Testis (tissue), 3 donors: ENCODE measurements around the gene COPS7A. TPM values are rescaled to one million over a fixed set of nuclear protein-coding genes. Genes with fewer than 3 reads are reported as not detected.

Source experiments
- DNase-seq: peaks from one replicate; pipeline ENCODE4 v3.0.0-alpha.2; 2019
- H3K27ac ChIP-seq, 2 donors: fragments of 200-600 bp; sonication (generic); one replicate each; pipeline ENCODE4 v1.5.1; 2019
- H3K27me3 ChIP-seq: fragments of 200-600 bp; sonication (generic); one replicate; pipeline ENCODE4 v1.5.1; 2019
- H3K36me3 ChIP-seq: fragments of 200-600 bp; sonication (generic); one replicate; pipeline ENCODE4 v1.5.1; 2017; ENCODE audit warnings: low read depth; ENCODE audit errors: missing control alignments
- H3K4me1 ChIP-seq: fragments of 200-600 bp; sonication (generic); one replicate; pipeline ENCODE4 v1.5.1; 2019
- H3K4me3 ChIP-seq, 2 donors: fragments of 200-600 bp; sonication (generic); one replicate each; pipeline ENCODE4 v1.5.1; 2017 to 2019
- H3K9me3 ChIP-seq: fragments of 200-600 bp; sonication (generic); one replicate; pipeline ENCODE4 v1.5.1; 2017
- POLR2A ChIP-seq: fragments of 450-650 bp; IDR thresholded peaks from one replicate; pipeline ENCODE4 v1.6.1; 2017; ENCODE audit warnings: antibody characterized with exemption, mild to moderate bottlenecking, moderate library complexity
- WGBS, 2 donors: methylation state at CpG; one replicate each; pipeline ENCODE4 v1.1.5; 2018; 5-methylcytosine and 5-hydroxymethylcytosine counted together
- intact Hi-C: fragments of 100-400 bp; cut with DNase I; formaldehyde crosslinking; loops from one replicate; pipeline ENCODE4 v1.15.1; 2023; ENCODE audit warnings: low total_unique reads
- polyA plus RNA-seq: library from polyadenylated mRNA; stranded (reverse); fragments of 350-450 nt; fragmentation: Illumina TruSeq; extraction: RNeasy Lipid Tissue Mini Kit (QIAGEN cat#74804); gene quantifications from one replicate; pipeline ENCODE4 v1.2.3, GENCODE V29; 2014; ENCODE audit warnings: low read depth, low replicate concordance; ENCODE audit not compliant: insufficient read depth
- total RNA-seq, 2 donors: library from RNA; depleted of rRNA; stranded (reverse); fragments of >200 nt; gene quantifications; one replicate each; pipeline ENCODE4 v1.2.3, GENCODE V29; 2016
- TF ChIP-seq, protein P1 (sequence below), 3 experiments: fragments of 450-650 bp in 2 of 3; fragments of 200-600 bp in 1 of 3; sonication (generic) in 1 of 3; IDR thresholded peaks; one replicate each; pipeline ENCODE4 v1.5.1; 2016 to 2019; ENCODE audit warnings: antibody characterized with exemption in 3 of 3, mild to moderate bottlenecking in 2 of 3, moderate library complexity in 1 of 3

The COPS7A gene
- total and polyA plus RNA-seq, 3 donors from 2014 or later: 68.3 to 82.4 (median 69.4) TPM

DNA sequence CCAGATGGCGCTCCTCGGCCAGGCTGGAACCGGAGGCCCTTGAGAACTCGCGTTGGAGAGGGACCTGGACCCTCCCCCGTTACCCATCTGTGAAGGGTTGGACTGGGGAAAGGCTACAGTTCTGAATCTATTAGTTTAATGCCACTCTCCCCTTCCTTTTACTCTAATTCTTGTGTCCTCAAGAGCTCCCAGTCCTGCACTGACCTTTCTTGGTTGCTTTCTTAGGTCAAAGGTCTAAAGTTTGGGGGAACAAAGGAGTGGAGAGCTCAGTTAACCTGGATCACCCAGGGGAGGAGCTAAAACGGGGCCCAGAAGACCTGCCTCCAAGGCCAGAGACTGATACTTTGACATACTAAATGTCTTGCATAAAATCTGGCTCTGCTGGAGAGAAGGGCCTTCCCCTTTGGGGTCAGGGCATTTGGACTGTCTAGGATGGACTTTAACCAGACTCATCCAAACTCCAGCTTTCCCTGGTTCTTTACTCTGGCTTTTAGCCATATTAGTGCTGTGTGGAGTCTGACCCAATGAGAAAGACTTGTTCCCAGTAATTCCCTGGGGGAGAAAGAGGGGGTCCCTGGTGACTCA is 30.0 kb downstream of the COPS7A start:
- WGBS, 2 donors: 0% methylated on average over 7 of the region's 7 CpGs
- intact Hi-C loops: no loop called here
- no peaks in the 10 kb centered on the region for H3K9me3 ChIP-seq
- peak overlapping the region; percentile 91 to 98 for H3K4me3 ChIP-seq
- H3K4me1 ChIP-seq: peaks cover 13% of the 10 kb centered on the region
- TF ChIP-seq, protein P1, sequence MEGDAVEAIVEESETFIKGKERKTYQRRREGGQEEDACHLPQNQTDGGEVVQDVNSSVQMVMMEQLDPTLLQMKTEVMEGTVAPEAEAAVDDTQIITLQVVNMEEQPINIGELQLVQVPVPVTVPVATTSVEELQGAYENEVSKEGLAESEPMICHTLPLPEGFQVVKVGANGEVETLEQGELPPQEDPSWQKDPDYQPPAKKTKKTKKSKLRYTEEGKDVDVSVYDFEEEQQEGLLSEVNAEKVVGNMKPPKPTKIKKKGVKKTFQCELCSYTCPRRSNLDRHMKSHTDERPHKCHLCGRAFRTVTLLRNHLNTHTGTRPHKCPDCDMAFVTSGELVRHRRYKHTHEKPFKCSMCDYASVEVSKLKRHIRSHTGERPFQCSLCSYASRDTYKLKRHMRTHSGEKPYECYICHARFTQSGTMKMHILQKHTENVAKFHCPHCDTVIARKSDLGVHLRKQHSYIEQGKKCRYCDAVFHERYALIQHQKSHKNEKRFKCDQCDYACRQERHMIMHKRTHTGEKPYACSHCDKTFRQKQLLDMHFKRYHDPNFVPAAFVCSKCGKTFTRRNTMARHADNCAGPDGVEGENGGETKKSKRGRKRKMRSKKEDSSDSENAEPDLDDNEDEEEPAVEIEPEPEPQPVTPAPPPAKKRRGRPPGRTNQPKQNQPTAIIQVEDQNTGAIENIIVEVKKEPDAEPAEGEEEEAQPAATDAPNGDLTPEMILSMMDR (IDR thresholded peaks at IDR 0.05): peak; percentile 25 to 99 (median 95)
- TF ChIP-seq POLR2A: no peak
- H3K27ac ChIP-seq: peak overlapping the region; percentile 99
- no peaks in the 10 kb centered on the region for H3K27me3 ChIP-seq
- DNase-seq: peak; percentile 55
- H3K36me3 ChIP-seq: no peaks in the 10 kb centered on the region

DNA sequence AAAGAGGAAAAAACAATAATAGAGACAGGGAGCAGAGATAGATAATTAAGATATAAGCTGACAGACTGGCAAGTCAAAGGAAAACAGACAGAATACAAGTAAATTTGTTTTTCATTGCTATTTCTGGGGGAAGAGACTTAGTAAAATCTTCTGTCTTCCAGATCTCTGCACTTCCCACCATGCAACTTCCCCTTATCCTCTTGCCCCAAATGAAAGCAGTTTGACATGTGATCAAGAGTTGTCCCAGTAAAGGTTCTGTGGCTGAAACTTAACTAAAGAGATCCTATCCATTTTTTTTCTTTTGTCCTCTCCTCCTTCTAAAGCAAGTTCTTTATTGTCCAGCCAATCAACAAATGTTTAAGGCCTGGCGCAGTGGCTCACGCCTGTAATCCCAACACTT is 30.6 kb downstream of the COPS7A start:
- 84 to 90% methylated on average over 2 of the region's 2 CpGs for WGBS, 2 donors
- H3K4me1 ChIP-seq: peaks cover 13% of the 10 kb centered on the region
- H3K36me3 ChIP-seq: no peaks in the 10 kb centered on the region
- peak overlapping the region; percentile 99 for H3K27ac ChIP-seq
- DNase-seq: no peak
- TF ChIP-seq, protein P1 (IDR thresholded peaks at IDR 0.05): no peak
- no peak for TF ChIP-seq POLR2A
- no peaks in the 10 kb centered on the region for H3K27me3 ChIP-seq
- intact Hi-C loops: no loop called here
- H3K4me3 ChIP-seq: no peak overlapping the region
- no peaks in the 10 kb centered on the region for H3K9me3 ChIP-seq

DNA sequence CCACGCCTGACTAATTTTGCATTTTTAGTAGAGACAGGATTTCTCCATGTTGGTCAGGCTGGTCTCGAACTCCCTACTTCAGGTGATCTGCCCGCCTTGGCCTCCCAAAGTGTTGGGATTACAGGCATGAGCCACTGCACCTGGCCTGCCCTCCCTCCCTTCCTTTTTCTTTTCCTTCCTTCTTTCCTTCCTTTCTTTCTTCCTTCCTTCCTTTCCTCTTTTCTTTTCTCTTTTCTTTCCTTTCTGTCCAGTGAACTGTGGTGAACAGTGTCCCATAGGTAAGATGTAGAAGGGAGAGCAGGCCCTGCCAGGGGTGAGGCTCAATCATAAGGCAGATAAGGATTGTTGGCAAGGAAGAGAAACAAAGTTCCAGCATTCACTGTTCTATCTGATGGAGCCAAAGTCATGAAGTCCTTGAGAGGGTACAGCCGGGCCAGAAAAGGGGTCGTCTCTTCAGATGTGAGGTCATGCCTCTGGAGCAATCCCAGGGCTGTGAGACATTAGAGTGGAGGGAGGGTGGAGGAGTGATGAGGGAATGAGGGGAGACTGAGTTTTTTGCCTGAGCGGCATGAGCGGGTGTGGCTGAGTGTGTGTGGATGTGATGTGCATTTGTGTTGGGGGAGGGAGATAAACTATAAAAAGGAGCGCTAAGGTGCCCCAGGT is 33.3 kb downstream of the COPS7A start:
- TF ChIP-seq POLR2A: no peak
- TF ChIP-seq, protein P1 (IDR thresholded peaks at IDR 0.05): no peak
- Histone ChIP-seq H3K4me3 (no peak overlapping the region), H3K4me1 (peaks cover 9% of the 10 kb centered on the region), H3K9me3 (no peaks in the 10 kb centered on the region), H3K36me3 (no peaks in the 10 kb centered on the region), H3K27ac (no peak overlapping the region), H3K27me3 (no peaks in the 10 kb centered on the region)
- WGBS, 2 donors: 62 to 84% methylated on average over 8 of the region's 8 CpGs
- intact Hi-C loops: no loop called here
- no peak for DNase-seq

DNA sequence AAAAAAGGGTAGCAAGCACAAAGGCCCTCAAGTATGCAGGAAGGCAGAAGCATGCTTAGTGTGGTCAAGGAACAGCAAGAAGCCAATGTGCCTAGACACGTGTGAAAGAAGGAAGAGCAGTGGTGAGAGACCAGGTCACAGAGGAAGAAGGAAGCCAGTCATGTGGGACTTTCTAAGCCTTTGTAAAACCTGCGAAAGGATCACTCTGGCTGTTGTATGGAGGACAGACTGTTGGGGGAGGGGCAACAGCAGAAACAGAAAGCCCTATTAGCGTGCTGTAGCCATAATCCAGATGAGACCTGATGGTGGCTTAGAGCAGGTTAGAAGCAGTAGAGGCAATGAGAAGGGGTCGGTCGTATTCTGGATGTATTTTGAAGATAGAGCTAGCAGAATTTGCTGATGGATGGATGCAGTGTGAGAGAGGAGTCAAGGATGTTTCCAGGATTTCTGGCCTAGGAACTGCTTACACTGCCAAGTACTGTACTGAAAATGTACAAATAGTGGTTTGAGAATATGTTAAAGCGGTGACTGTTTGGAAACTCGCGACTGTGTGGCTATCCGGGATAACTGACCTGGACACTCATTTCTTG is 34.8 kb downstream of the COPS7A start:
- WGBS, 2 donors: 65 to 76% methylated on average over 9 of the region's 9 CpGs
- H3K27me3 ChIP-seq: no peaks in the 10 kb centered on the region
- TF ChIP-seq, protein P1 (IDR thresholded peaks at IDR 0.05): no peak
- no peak for TF ChIP-seq POLR2A
- H3K36me3 ChIP-seq: no peaks in the 10 kb centered on the region
- no peak overlapping the region for H3K4me3 ChIP-seq
- peaks cover 11% of the 10 kb centered on the region for H3K4me1 ChIP-seq
- no peaks in the 10 kb centered on the region for H3K9me3 ChIP-seq
- no peak overlapping the region for H3K27ac ChIP-seq
- DNase-seq: no peak
- intact Hi-C loops: no loop called here
